ENCODE results near the gene COX4I1. TPM values are rescaled to one million over a fixed set of nuclear protein-coding genes. Genes with fewer than 3 reads are reported as not detected.

Gene COX4I1
- total RNA-seq, 1 donor from 2014 or later = 308 TPM

DNA sequence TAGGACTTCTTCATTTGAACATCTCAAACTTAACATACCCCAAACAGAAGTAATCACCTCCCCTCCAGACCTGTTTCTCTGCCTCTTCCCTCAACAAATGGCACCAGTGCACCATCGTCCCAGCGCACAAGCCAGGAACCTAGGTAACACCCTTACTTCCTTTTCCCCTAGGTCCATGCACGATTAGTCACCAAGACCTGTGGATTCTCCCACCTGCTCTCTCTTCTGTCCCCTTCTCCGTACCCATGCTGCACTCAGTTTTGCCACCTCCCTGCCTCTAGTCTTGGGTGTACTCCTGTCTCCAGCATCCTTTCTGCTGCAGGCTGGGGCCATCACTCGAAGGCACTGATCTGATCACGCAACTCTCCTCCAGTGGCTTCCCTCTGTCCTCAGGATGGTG lies 3.3 kb upstream of the COX4I1 start:
- no peak for DNase-seq (ENCODE audit: low spot score)
- no peak overlapping the region for H3K4me3 Mint-ChIP-seq
- Histone ChIP-seq H3K4me2 (no peak overlapping the region), H3K9ac (no peak overlapping the region), H3K9me3 (ENCODE audit: low read depth) (no peaks in the 10 kb centered on the region), H3K27me3 (no peaks in the 10 kb centered on the region), H3K4me3 (no peak overlapping the region), H3F3A (ENCODE audit: low read depth) (peaks cover 4% of the 10 kb centered on the region), H3K27ac (no peak overlapping the region), H4K20me1 (ENCODE audit: low read depth) (peaks cover 54% of the 10 kb centered on the region), H3K36me3 (peaks cover 3% of the 10 kb centered on the region), H3K79me2 (ENCODE audit: low read depth) (peaks cover 100% of the 10 kb centered on the region), H2AFZ (replicated peaks) (no peak overlapping the region), H3K4me1 (no peaks in the 10 kb centered on the region)
- peaks cover 5% of the 10 kb centered on the region for H3K27me3 Mint-ChIP-seq (ENCODE audit: insufficient read depth, low read depth)
- TF ChIP-seq, protein P1, sequence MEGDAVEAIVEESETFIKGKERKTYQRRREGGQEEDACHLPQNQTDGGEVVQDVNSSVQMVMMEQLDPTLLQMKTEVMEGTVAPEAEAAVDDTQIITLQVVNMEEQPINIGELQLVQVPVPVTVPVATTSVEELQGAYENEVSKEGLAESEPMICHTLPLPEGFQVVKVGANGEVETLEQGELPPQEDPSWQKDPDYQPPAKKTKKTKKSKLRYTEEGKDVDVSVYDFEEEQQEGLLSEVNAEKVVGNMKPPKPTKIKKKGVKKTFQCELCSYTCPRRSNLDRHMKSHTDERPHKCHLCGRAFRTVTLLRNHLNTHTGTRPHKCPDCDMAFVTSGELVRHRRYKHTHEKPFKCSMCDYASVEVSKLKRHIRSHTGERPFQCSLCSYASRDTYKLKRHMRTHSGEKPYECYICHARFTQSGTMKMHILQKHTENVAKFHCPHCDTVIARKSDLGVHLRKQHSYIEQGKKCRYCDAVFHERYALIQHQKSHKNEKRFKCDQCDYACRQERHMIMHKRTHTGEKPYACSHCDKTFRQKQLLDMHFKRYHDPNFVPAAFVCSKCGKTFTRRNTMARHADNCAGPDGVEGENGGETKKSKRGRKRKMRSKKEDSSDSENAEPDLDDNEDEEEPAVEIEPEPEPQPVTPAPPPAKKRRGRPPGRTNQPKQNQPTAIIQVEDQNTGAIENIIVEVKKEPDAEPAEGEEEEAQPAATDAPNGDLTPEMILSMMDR (IDR thresholded peaks at IDR 0.05) = no peak
- TF ChIP-seq EZH2 (IDR thresholded peaks at IDR 0.05) (no peak), EZH2phosphoT487 (IDR thresholded peaks at IDR 0.05) (no peak)
- peaks cover 22% of the 10 kb centered on the region for H3K4me1 Mint-ChIP-seq
- H3K36me3 Mint-ChIP-seq = peaks cover 38% of the 10 kb centered on the region
- no peak overlapping the region for H3K27ac Mint-ChIP-seq
- H3K9me3 Mint-ChIP-seq = no peaks in the 10 kb centered on the region

DNA sequence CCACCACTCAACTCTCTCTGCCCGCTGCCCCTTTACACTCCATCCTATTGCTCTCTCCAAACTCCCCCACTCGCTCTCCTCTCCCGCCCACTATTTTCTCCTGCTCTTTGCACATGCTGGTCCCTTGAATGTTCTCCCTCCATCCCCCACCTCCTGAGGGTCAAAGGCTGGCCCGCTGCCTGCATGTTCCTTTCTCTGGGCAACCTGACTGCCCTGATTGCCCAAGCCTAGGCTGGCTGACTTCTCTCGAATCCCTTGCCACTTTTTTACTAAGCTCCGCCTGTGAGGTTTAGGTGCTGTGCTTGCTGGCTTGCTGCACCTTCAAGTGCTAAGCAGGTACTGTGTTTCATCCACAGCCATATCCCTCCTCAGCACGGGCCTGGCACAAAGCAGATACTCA lies 2.9 kb upstream of the COX4I1 start:
- Mint-ChIP-seq H3K4me3 (peak overlapping the region; percentile 89), H3K9me3 (no peaks in the 10 kb centered on the region), H3K27me3 (ENCODE audit: insufficient read depth, low read depth) (peaks cover 4% of the 10 kb centered on the region), H3K27ac (no peak overlapping the region), H3K36me3 (peaks cover 37% of the 10 kb centered on the region), H3K4me1 (peaks cover 25% of the 10 kb centered on the region)
- H3K9ac ChIP-seq = no peak overlapping the region
- no peak for DNase-seq (ENCODE audit: low spot score)
- H3K27me3 ChIP-seq = no peaks in the 10 kb centered on the region
- no peak overlapping the region for H3K4me2 ChIP-seq
- H3K27ac ChIP-seq = no peak overlapping the region
- no peaks in the 10 kb centered on the region for H3K4me1 ChIP-seq
- H3F3A ChIP-seq (ENCODE audit: low read depth) = peaks cover 4% of the 10 kb centered on the region
- peaks cover 100% of the 10 kb centered on the region for H3K79me2 ChIP-seq (ENCODE audit: low read depth)
- TF ChIP-seq EZH2phosphoT487 (IDR thresholded peaks at IDR 0.05) = no peak
- TF ChIP-seq EZH2 (IDR thresholded peaks at IDR 0.05) = no peak
- TF ChIP-seq, protein P1 (IDR thresholded peaks at IDR 0.05) = no peak
- H2AFZ ChIP-seq (replicated peaks) = no peak overlapping the region
- peaks cover 7% of the 10 kb centered on the region for H3K36me3 ChIP-seq
- no peaks in the 10 kb centered on the region for H3K9me3 ChIP-seq (ENCODE audit: low read depth)
- no peak overlapping the region for H3K4me3 ChIP-seq
- peaks cover 59% of the 10 kb centered on the region for H4K20me1 ChIP-seq (ENCODE audit: low read depth)

DNA sequence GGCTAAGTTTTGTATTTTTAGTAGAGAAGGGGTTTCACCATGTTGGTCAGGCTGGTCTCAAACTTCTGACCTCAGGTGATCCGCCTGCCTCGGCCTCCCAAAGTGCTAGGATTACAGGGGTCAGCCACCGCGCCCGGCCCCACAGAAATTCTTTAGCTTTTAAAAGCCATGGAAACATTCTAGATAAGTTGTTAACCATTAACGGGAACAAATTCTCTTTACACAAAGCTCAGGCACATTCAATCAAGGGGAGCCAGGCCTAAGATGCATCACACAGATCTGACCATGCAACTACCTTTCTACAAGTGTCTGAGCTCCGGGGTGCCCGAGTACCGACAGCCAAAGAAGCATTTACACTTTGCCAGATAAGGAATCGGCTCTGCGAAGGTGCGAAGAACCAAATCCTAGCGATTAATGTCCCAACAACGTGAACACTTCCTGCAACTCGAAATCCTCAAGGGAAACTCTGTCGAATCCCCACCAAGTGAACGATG lies 1.2 kb upstream of the COX4I1 start:
- Histone ChIP-seq H3K4me2 (peak overlapping the region; percentile 84), H4K20me1 (ENCODE audit: low read depth) (peaks cover 56% of the 10 kb centered on the region), H3K9ac (peak overlapping the region; percentile 88), H3K27me3 (no peaks in the 10 kb centered on the region), H3F3A (ENCODE audit: low read depth) (peaks cover 9% of the 10 kb centered on the region), H3K27ac (no peak overlapping the region), H3K4me1 (no peaks in the 10 kb centered on the region), H3K36me3 (peaks cover 4% of the 10 kb centered on the region), H3K4me3 (peak overlapping the region; percentile 88), H3K79me2 (ENCODE audit: low read depth) (peaks cover 100% of the 10 kb centered on the region), H3K9me3 (ENCODE audit: low read depth) (no peaks in the 10 kb centered on the region), H2AFZ (replicated peaks) (no peak overlapping the region)
- H3K4me3 Mint-ChIP-seq = peak overlapping the region; percentile 89
- no peaks in the 10 kb centered on the region for H3K9me3 Mint-ChIP-seq
- peaks cover 2% of the 10 kb centered on the region for H3K27me3 Mint-ChIP-seq (ENCODE audit: insufficient read depth, low read depth)
- H3K27ac Mint-ChIP-seq = no peak overlapping the region
- TF ChIP-seq, protein P1 (IDR thresholded peaks at IDR 0.05) = no peak
- TF ChIP-seq EZH2phosphoT487 (IDR thresholded peaks at IDR 0.05) (no peak), EZH2 (IDR thresholded peaks at IDR 0.05) (no peak)
- peaks cover 28% of the 10 kb centered on the region for H3K4me1 Mint-ChIP-seq
- peaks cover 35% of the 10 kb centered on the region for H3K36me3 Mint-ChIP-seq
- DNase-seq (ENCODE audit: low spot score) = peak; percentile 23
